Stomach (tissue), 9 donors: ENCODE results near the gene DGCR8. TPM values are rescaled to one million over a fixed set of nuclear protein-coding genes. Genes with fewer than 3 reads are reported as not detected.
A peak's percentile ranks its signal among the peaks of the same experiment; 100 is the strongest.

ENCODE experiments used
- DNase-seq, 2 donors: peaks; one replicate each; pipeline versions ENCODE4 v3.0.0 to v3.0.0-alpha.2; 2013 to 2019
- H3K27ac ChIP-seq, 5 donors: fragments of 200-600 bp in 4 of 5; sonication (generic) in 4 of 5; one replicate each; pipeline ENCODE4 v1.5.1; 2013 to 2019; ENCODE audit warnings: mild to moderate bottlenecking in 1 of 5, moderate library complexity in 1 of 5
- H3K27me3 ChIP-seq, 3 donors: fragments of 200-600 bp; sonication (generic); one replicate each; pipeline ENCODE4 v1.5.1; 2017 to 2019; ENCODE audit warnings: mixed run types in 1 of 3
- H3K36me3 ChIP-seq, 4 donors: fragments of 200-600 bp; sonication (generic); 1 replicate in 3 of 4; 2 replicates in 1 of 4; pipeline ENCODE4 v1.5.1; 2016 to 2019
- H3K4me1 ChIP-seq, 4 donors: fragments of 200-600 bp; sonication (generic); one replicate each; pipeline ENCODE4 v1.5.1; 2016 to 2019
- H3K4me3 ChIP-seq, 4 donors: fragments of 200-600 bp; sonication (generic) in 3 of 4; one replicate each; pipeline ENCODE4 v1.5.1; 2016 to 2019; ENCODE audit warnings: mild to moderate bottlenecking in 1 of 4
- H3K9me3 ChIP-seq, 4 donors: fragments of 200-600 bp; sonication (generic); one replicate each; pipeline ENCODE4 v1.5.1; 2016 to 2019
- CTCF ChIP-seq, 7 experiments: fragments of 450-650 bp in 4 of 7; fragments of 200-600 bp in 3 of 7; sonication (generic) in 3 of 7; IDR thresholded peaks; one replicate each; pipeline ENCODE4 v1.5.1; 2016 to 2019; ENCODE audit warnings: antibody characterized with exemption in 7 of 7, control low read depth in 2 of 7, mild to moderate bottlenecking in 1 of 7
- EP300 ChIP-seq: sonication (generic); formaldehyde crosslinking; IDR thresholded peaks from one replicate; pipeline ENCODE4 v1.6.1; 2017; ENCODE audit warnings: antibody characterized with exemption
- POLR2A ChIP-seq, 4 donors: fragments of 450-650 bp; IDR thresholded peaks; one replicate each; pipeline ENCODE4 v1.6.1; 2016; ENCODE audit warnings: antibody characterized with exemption in 4 of 4, control low read depth in 2 of 4, mild to moderate bottlenecking in 1 of 4, moderate library complexity in 1 of 4
- POLR2AphosphoS5 ChIP-seq, 3 donors: sonication (generic); formaldehyde crosslinking; IDR thresholded peaks; one replicate each; pipeline ENCODE4 v1.6.1; 2016; ENCODE audit warnings: antibody characterized with exemption in 3 of 3
- WGBS, 5 donors: extraction: QIAGEN DNeasy Blood & Tissue Kit in 3 of 5; methylation state at CpG; one replicate each; pipeline versions ENCODE4 v1.1.5 to v1.1.7; 2013 to 2018; 5-methylcytosine and 5-hydroxymethylcytosine counted together
- intact Hi-C: fragments of 100-400 bp; cut with DNase I; formaldehyde crosslinking; loops from one replicate; pipeline ENCODE4 v1.15.1; 2023; ENCODE audit warnings: low total_unique reads
- polyA plus RNA-seq, 3 donors: library from polyadenylated mRNA; stranded (reverse); fragments of 200-250 nt; gene quantifications; one replicate each; pipeline ENCODE4 v1.2.3, GENCODE V29; 2013
- total RNA-seq, 5 donors: library from RNA; depleted of rRNA; stranded (reverse); fragments of >200 nt; gene quantifications; one replicate each; pipeline versions ENCODE4 v1.1.0 to v1.2.3, GENCODE V29; 2014 to 2016
- donor health status: healthy with polysubstance abuse.
- donor health status: Bipolar disorder and iron deficiency.
- donor health status: healthy.

Gene DGCR8
- total and polyA plus RNA-seq, 8 donors: 7.8 to 55.4 (median 30.6) TPM

GRCh38 chr22:20114506-20115475, 34.8 kb downstream of the DGCR8 start:
- Histone ChIP-seq H3K27ac (peak overlapping the region in 2 of 5 donors; percentile 1 to 87), H3K9me3 (no peaks in the 10 kb centered on the region), H3K4me3 (peak overlapping the region in 2 of 4 donors; percentile 76 to 99), H3K36me3 (peaks cover 55 to 72% (median 70%) of the 10 kb centered on the region in 4 donors), H3K27me3 (no peaks in the 10 kb centered on the region), H3K4me1 (peaks cover 27 to 67% (median 56%) of the 10 kb centered on the region in 4 donors)
- 84 to 95% (median 88%) methylated on average over 23 to 36 of the region's 36 CpGs for WGBS, 5 donors
- DNase-seq: no peak
- intact Hi-C loops: no loop called here
- no peak for TF ChIP-seq POLR2A (IDR thresholded peaks at IDR 0.05)
- TF ChIP-seq POLR2AphosphoS5 (IDR thresholded peaks at IDR 0.05): no peak
- no peak for TF ChIP-seq EP300
- TF ChIP-seq CTCF (IDR thresholded peaks at IDR 0.05): no peak

DNA sequence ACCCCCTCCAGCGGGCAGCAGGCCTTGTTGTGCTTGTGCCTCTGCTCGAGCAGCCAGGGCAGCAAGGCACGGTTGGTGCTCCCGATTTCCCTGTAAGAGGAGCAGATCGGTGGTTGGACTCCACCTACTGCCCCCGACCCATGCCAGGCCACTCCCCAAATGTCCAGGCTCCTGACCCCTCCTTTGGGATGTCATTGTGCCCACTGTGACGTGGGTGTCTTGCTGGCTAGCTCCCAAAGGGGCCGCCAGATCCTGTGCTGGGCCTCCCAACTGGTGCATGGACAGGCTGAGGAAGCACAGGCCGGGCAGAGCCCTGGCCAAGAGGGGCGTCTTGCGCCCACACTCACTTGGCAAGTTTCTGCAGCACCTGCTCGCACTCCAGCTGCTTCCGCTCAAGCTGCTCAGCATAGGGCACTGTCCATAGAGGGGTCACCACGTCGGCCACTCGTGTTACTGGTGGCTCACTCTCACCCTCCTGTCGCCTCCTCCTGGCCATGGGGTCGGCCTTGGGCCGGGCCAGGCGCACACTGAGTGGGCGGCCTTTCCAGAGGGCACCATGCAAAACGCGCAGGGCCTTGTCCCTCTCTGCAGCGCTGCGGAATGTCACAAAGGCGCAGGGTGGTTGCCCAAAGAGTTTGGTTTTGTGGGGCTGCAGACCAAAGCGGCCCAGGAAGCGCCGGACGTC, 35.8 kb downstream of the DGCR8 start, which contains the start of gene RANBP1:
RANBP1 (plus strand) TSS at position 414 of the 685 bp plus-strand sequence; CDS start at position 495, 81 bp downstream.
- intact Hi-C loops: no loop called here
- Histone ChIP-seq H3K36me3 (peaks cover 55 to 72% (median 70%) of the 10 kb centered on the region in 4 donors), H3K9me3 (no peaks in the 10 kb centered on the region), H3K27ac (peak within 1 kb of the TSS; percentile 83 to 94 (median 89)), H3K27me3 (no peaks in the 10 kb centered on the region), H3K4me3 (peak within 1 kb of the TSS; percentile 63 to 99 (median 84)), H3K4me1 (peaks cover 27 to 73% (median 67%) of the 10 kb centered on the region in 4 donors)
- no peak for DNase-seq
- WGBS, 5 donors: 45 to 59% (median 54%) methylated on average over 26 to 30 of the region's 30 CpGs
- no peak for TF ChIP-seq POLR2A (IDR thresholded peaks at IDR 0.05)
- TF ChIP-seq CTCF (IDR thresholded peaks at IDR 0.05): no peak
- TF ChIP-seq POLR2AphosphoS5 (IDR thresholded peaks at IDR 0.05): no peak
- no peak for TF ChIP-seq EP300

GRCh38 chr22:20116376-20116950, 36.4 kb downstream of the DGCR8 start:
- H3K4me3 ChIP-seq: peak overlapping the region; percentile 63 to 99 (median 84)
- H3K9me3 ChIP-seq: no peaks in the 10 kb centered on the region
- intact Hi-C loops: no loop called here
- peak overlapping the region; percentile 83 to 94 (median 89) for H3K27ac ChIP-seq
- no peak for DNase-seq
- H3K4me1 ChIP-seq: peaks cover 27 to 73% (median 69%) of the 10 kb centered on the region in 4 donors
- peaks cover 58 to 72% (median 70%) of the 10 kb centered on the region in 4 donors for H3K36me3 ChIP-seq
- TF ChIP-seq POLR2A (IDR thresholded peaks at IDR 0.05): no peak
- TF ChIP-seq CTCF (IDR thresholded peaks at IDR 0.05): no peak
- TF ChIP-seq POLR2AphosphoS5 (IDR thresholded peaks at IDR 0.05): no peak
- TF ChIP-seq EP300: no peak
- no peaks in the 10 kb centered on the region for H3K27me3 ChIP-seq
- 2 to 4% (median 3%) methylated on average over 15 to 27 of the region's 27 CpGs for WGBS, 5 donors
